H1 (cell line): Measurements from ENCODE around the gene CPEB1. TPM values are rescaled to one million over a fixed set of nuclear protein-coding genes. Genes with fewer than 3 reads are reported as not detected.
"Not testable (repeated sequence)": the region's sequence is repeated elsewhere in the genome, so short reads cannot be mapped to it uniquely, and the experiment has no call there.

Experiments
- CTCF ChIA-PET: fragments of 300-600 bp; sonication (Branson Sonifier 250); formaldehyde crosslinking; loops from one replicate; lab custom pipeline; 2021; ENCODE audit not compliant: partially characterized antibody; lab: Charles Lee
- POLR2A ChIA-PET: fragments of 300-600 bp; sonication (Branson Sonifier 250); formaldehyde crosslinking; loops from one replicate; lab custom pipeline; 2021; ENCODE audit warnings: inconsistent platforms; ENCODE audit not compliant: partially characterized antibody; lab: Charles Lee
- DNase-seq, 2 experiments: peaks; one replicate each; pipeline versions ENCODE4 v3.0.0 to v3.0.0-alpha.2; 2010 to 2022; ENCODE audit warnings: low spot score in 2 of 2, low read depth in 1 of 2, mixed read lengths in 1 of 2
- FAIRE-seq: peaks from 2 replicates; lab custom pipeline; 2011; peaks lifted over from hg19 to GRCh38; lab: Jason Lieb, UNC
- H2AFZ ChIP-seq: 2 replicates; pipeline ENCODE4 v1.8.1; 2012; ENCODE audit warnings: low read length, inconsistent platforms
- H2AK5ac ChIP-seq: 2 replicates; pipeline ENCODE4 v1.6.1; 2013; ENCODE audit warnings: low read depth, low read length
- H2BK120ac ChIP-seq: replicated peaks from 2 replicates; pipeline ENCODE3; 2013; ENCODE audit warnings: low read depth, low read length, inconsistent platforms
- H2BK12ac ChIP-seq: 2 replicates; pipeline ENCODE4 v1.6.1; 2013; ENCODE audit warnings: low read depth, low read length
- H2BK15ac ChIP-seq: 2 replicates; pipeline ENCODE4 v1.6.1; 2013; ENCODE audit warnings: low read length
- H2BK20ac ChIP-seq: 2 replicates; pipeline ENCODE4 v1.6.1; 2013; ENCODE audit warnings: low read length
- H2BK5ac ChIP-seq: 2 replicates; pipeline ENCODE4 v1.6.1; 2013; ENCODE audit warnings: low read depth, low read length
- H3K14ac ChIP-seq: 2 replicates; pipeline ENCODE4 v1.6.1; 2013; ENCODE audit warnings: inconsistent platforms; ENCODE audit not compliant: insufficient read length
- H3K18ac ChIP-seq: 2 replicates; pipeline ENCODE4 v1.6.1; 2013; ENCODE audit warnings: low read length; ENCODE audit errors: extremely low read depth
- H3K23ac ChIP-seq: 2 replicates; pipeline ENCODE4 v1.6.1; 2013; ENCODE audit warnings: inconsistent platforms; ENCODE audit not compliant: insufficient read length
- H3K23me2 ChIP-seq: 2 replicates; pipeline ENCODE4 v1.6.1; 2013; ENCODE audit warnings: low read depth, low read length
- H3K27ac ChIP-seq: 2 replicates; pipeline ENCODE4 v1.6.1; 2011; ENCODE audit warnings: low read depth, low read length, inconsistent platforms
- H3K27me3 ChIP-seq, 4 experiments: replicated peaks in 1 of 4; 1 replicate in 1 of 4; 2 replicates in 3 of 4; pipeline versions ENCODE4 v1.6.1 to v1.8.1; 2011 to 2013; ENCODE audit warnings: low read length in 3 of 4, mild to moderate bottlenecking in 3 of 4, inconsistent platforms in 2 of 4, mixed read lengths in 2 of 4, moderate library complexity in 1 of 4; ENCODE audit not compliant: control insufficient read depth in 3 of 4, insufficient read depth in 3 of 4; ENCODE audit errors: extremely low read depth in 1 of 4
- H3K36me3 ChIP-seq, 4 experiments: 2 replicates each; pipeline versions ENCODE4 v1.6.1 to v1.8.1; 2011 to 2013; ENCODE audit warnings: mild to moderate bottlenecking in 4 of 4, low read length in 3 of 4, moderate library complexity in 2 of 4, control low read depth in 1 of 4, inconsistent platforms in 1 of 4; ENCODE audit not compliant: insufficient read depth in 4 of 4, control insufficient read depth in 2 of 4
- H3K4ac ChIP-seq: replicated peaks from 2 replicates; pipeline ENCODE3; 2013; ENCODE audit warnings: low read length, low read depth, mixed read lengths, inconsistent platforms; ENCODE audit not compliant: insufficient read length
- H3K4me1 ChIP-seq, 4 experiments: replicated peaks in 1 of 4; 1 replicate in 1 of 4; 2 replicates in 3 of 4; pipeline versions ENCODE4 v1.6.1 to v1.8.1; 2011 to 2013; ENCODE audit warnings: low read length in 3 of 4, inconsistent platforms in 2 of 4, mixed read lengths in 1 of 4; ENCODE audit not compliant: insufficient read depth in 4 of 4, control insufficient read depth in 3 of 4
- H3K4me2 ChIP-seq, 2 experiments: 2 replicates each; pipeline versions ENCODE4 v1.6.1 to v1.8.1; 2011 to 2013; ENCODE audit warnings: low read depth in 2 of 2, low read length in 2 of 2, control low read depth in 1 of 2, inconsistent platforms in 1 of 2, mild to moderate bottlenecking in 1 of 2; ENCODE audit not compliant: insufficient read depth in 1 of 2
- H3K4me3 ChIP-seq, 4 experiments: fragments of 200-600, 300-600 bp in 1 of 4; sonication (generic), shearing (Covaris generic), sonication (Bioruptor Twin) in 1 of 4; 2 replicates each; pipeline versions ENCODE4 v1.5.1 to v1.8.1; 2011 to 2016; ENCODE audit warnings: low read length in 4 of 4, low read depth in 3 of 4, control low read depth in 2 of 4, inconsistent platforms in 2 of 4, mild to moderate bottlenecking in 2 of 4, mixed read lengths in 1 of 4, moderate library complexity in 1 of 4; ENCODE audit not compliant: insufficient read depth in 2 of 4; ENCODE audit errors: extremely low read depth in 1 of 4
- H3K56ac ChIP-seq: replicated peaks from 2 replicates; pipeline ENCODE3; 2013; ENCODE audit warnings: low read depth, mild to moderate bottlenecking, mixed read lengths, low read length, inconsistent platforms; ENCODE audit not compliant: insufficient read length
- H3K79me1 ChIP-seq: 2 replicates; pipeline ENCODE4 v1.6.1; 2013; ENCODE audit warnings: low read depth, low read length, control low read depth
- H3K79me2 ChIP-seq, 2 experiments: 2 replicates each; pipeline versions ENCODE4 v1.6.1 to v1.8.1; 2012 to 2013; ENCODE audit warnings: low read length in 2 of 2, mild to moderate bottlenecking in 2 of 2, inconsistent platforms in 1 of 2; ENCODE audit not compliant: insufficient read depth in 2 of 2, control insufficient read depth in 1 of 2
- H3K9ac ChIP-seq, 4 experiments: replicated peaks in 1 of 4; 1 replicate in 1 of 4; 2 replicates in 3 of 4; pipeline versions ENCODE4 v1.6.1 to v1.8.1; 2011 to 2013; ENCODE audit warnings: low read depth in 3 of 4, low read length in 3 of 4, control low read depth in 2 of 4, mild to moderate bottlenecking in 2 of 4, moderate library complexity in 2 of 4, inconsistent platforms in 1 of 4; ENCODE audit errors: extremely low read depth in 1 of 4
- H3K9me3 ChIP-seq, 2 experiments: 2 replicates each; pipeline versions ENCODE4 v1.6.1 to v1.8.1; 2012 to 2013; ENCODE audit warnings: mild to moderate bottlenecking in 2 of 2, moderate library complexity in 2 of 2, control low read depth in 1 of 2, inconsistent platforms in 1 of 2, low read depth in 1 of 2, low read length in 1 of 2, mixed read lengths in 1 of 2; ENCODE audit not compliant: insufficient read depth in 2 of 2
- H4K20me1 ChIP-seq, 2 experiments: replicated peaks in 1 of 2; 2 replicates each; pipeline versions ENCODE3 to v1.8.1; 2011 to 2013; ENCODE audit warnings: inconsistent platforms in 2 of 2, low read length in 2 of 2, mild to moderate bottlenecking in 1 of 2; ENCODE audit not compliant: insufficient read depth in 2 of 2, control insufficient read depth in 1 of 2
- H4K5ac ChIP-seq: 2 replicates; pipeline ENCODE4 v1.6.1; 2013; ENCODE audit warnings: low read length, low read depth, mixed read lengths, inconsistent platforms; ENCODE audit not compliant: insufficient read length
- H4K8ac ChIP-seq: 2 replicates; pipeline ENCODE4 v1.8.0; 2013; ENCODE audit warnings: mild to moderate bottlenecking, moderate library complexity, low read length, inconsistent platforms; ENCODE audit not compliant: insufficient read depth; ENCODE audit errors: extremely low read depth
- H4K91ac ChIP-seq: replicated peaks from 2 replicates; pipeline ENCODE3; 2013; ENCODE audit warnings: low read length, mixed read lengths, inconsistent platforms; ENCODE audit not compliant: insufficient read length
- WGBS, 2 experiments: shearing (Covaris generic) in 1 of 2; methylation state at CpG; one replicate each; pipeline versions ENCODE4 v1.1.6 to v1.1.7; 2013 to 2015; ENCODE audit warnings: low lambda C conversion rate in 2 of 2, mixed read lengths in 2 of 2, inconsistent platforms in 1 of 2, low coverage in 1 of 2, missing lambda C conversion rate in 1 of 2; ENCODE audit not compliant: insufficient replicate concordance in 2 of 2, insufficient coverage in 1 of 2, insufficient read length in 1 of 2; ENCODE audit errors: extremely low coverage in 1 of 2, missing lambda C conversion rate in 1 of 2; 5-methylcytosine and 5-hydroxymethylcytosine counted together
- polyA plus RNA-seq, 7 experiments: library from polyadenylated mRNA; depleted of rRNA in 3 of 7; stranded (reverse) in 5 of 7; unstranded in 2 of 7; fragments of >200 nt in 5 of 7; fragments of 200-250 nt in 2 of 7; gene quantifications; 1 replicate in 5 of 7; 2 replicates in 1 of 7; 4 replicates in 1 of 7; pipeline versions ENCODE4 v1.2.1 to v1.2.3, GENCODE V29; 2011 to 2013; ENCODE audit warnings: missing spikeins in 2 of 7, mixed read lengths in 2 of 7
- total RNA-seq: library from RNA; stranded (reverse); fragmentation: NEBNext Ultra II Directional; extraction: Animal tissue kit (Norgen Biotek cat#: 25700); gene quantifications from 2 replicates; pipeline ENCODE4 v1.2.1, GENCODE V29; 2021

CPEB1 gene
- total and polyA plus RNA-seq, 2 of the 8 experiments (the other 6 are each of a cell fraction or from before 2014, with no cell fraction given) = 4.4 to 4.5 TPM

GRCh38 chr15:82505842-82506241 is 141.3 kb downstream of the CPEB1 start:
- H3K4ac ChIP-seq, H4K8ac ChIP-seq, H4K20me1 ChIP-seq, H3K4me3 ChIP-seq, H2BK5ac ChIP-seq, H4K5ac ChIP-seq, H3K9ac ChIP-seq, H3K36me3 ChIP-seq, H3K27me3 ChIP-seq, H3K56ac ChIP-seq, H2AK5ac ChIP-seq, H4K91ac ChIP-seq, H2BK20ac ChIP-seq, H3K18ac ChIP-seq, H3K14ac ChIP-seq, DNase-seq, H3K9me3 ChIP-seq, H3K23ac ChIP-seq, H3K23me2 ChIP-seq, CTCF ChIA-PET, POLR2A ChIA-PET, H3K27ac ChIP-seq, H2BK15ac ChIP-seq, H2BK12ac ChIP-seq, H2AFZ ChIP-seq, FAIRE-seq, H2BK120ac ChIP-seq, H3K79me1 ChIP-seq, H3K4me2 ChIP-seq, H3K4me1 ChIP-seq: not testable (repeated sequence)
- no CpG with 5 or more reads among the region's 3 CpGs for WGBS, 2 experiments
- peaks cover 0 to 12% of the 10 kb centered on the region in 2 experiments; a peak in 2 of 4 replicates for H3K79me2 ChIP-seq

- CTCF ChIA-PET, H3K23ac ChIP-seq, H2BK120ac ChIP-seq, H4K20me1 ChIP-seq, H3K27me3 ChIP-seq, H2BK15ac ChIP-seq, H3K4me2 ChIP-seq, POLR2A ChIA-PET, H3K4me1 ChIP-seq, H3K14ac ChIP-seq, H3K36me3 ChIP-seq, H4K5ac ChIP-seq, H4K91ac ChIP-seq, H3K9ac ChIP-seq, H2AK5ac ChIP-seq, H3K18ac ChIP-seq, H3K56ac ChIP-seq, H4K8ac ChIP-seq, H3K4ac ChIP-seq, H3K79me1 ChIP-seq, H2BK12ac ChIP-seq, DNase-seq, H2BK5ac ChIP-seq, H3K27ac ChIP-seq, H3K23me2 ChIP-seq, H2BK20ac ChIP-seq, H3K4me3 ChIP-seq, FAIRE-seq, H2AFZ ChIP-seq, H3K9me3 ChIP-seq: not testable (repeated sequence)
- 78% methylated on average over 1 of the region's 3 CpGs; no CpG with 5 or more reads in 1 of the 2 experiments for WGBS, 2 experiments
- H3K79me2 ChIP-seq = peaks cover 0 to 16% of the 10 kb centered on the region in 2 experiments; a peak in 2 of 4 replicates
These were observed 143.1 kb downstream of the CPEB1 start for GRCh38 chr15:82504074-82504473.
